Measurements from ENCODE around the gene ZBED4. TPM values are rescaled to one million over a fixed set of nuclear protein-coding genes. Genes with fewer than 3 reads are reported as not detected.

ZBED4 gene
- total and polyA plus RNA-seq, 2 experiments from 2014 or later = 8.5 to 31.9 TPM

GRCh38 chr22:49906799-49907290 is 53.2 kb downstream of the ZBED4 start (continued):
- TF ChIP-seq, protein P1, sequence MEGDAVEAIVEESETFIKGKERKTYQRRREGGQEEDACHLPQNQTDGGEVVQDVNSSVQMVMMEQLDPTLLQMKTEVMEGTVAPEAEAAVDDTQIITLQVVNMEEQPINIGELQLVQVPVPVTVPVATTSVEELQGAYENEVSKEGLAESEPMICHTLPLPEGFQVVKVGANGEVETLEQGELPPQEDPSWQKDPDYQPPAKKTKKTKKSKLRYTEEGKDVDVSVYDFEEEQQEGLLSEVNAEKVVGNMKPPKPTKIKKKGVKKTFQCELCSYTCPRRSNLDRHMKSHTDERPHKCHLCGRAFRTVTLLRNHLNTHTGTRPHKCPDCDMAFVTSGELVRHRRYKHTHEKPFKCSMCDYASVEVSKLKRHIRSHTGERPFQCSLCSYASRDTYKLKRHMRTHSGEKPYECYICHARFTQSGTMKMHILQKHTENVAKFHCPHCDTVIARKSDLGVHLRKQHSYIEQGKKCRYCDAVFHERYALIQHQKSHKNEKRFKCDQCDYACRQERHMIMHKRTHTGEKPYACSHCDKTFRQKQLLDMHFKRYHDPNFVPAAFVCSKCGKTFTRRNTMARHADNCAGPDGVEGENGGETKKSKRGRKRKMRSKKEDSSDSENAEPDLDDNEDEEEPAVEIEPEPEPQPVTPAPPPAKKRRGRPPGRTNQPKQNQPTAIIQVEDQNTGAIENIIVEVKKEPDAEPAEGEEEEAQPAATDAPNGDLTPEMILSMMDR (conservative IDR thresholded peaks at IDR 0.05; ENCODE audit: low read depth in 2 of 2) = no peak
- TF ChIP-seq NANOG (IDR thresholded peaks at IDR 0.05; ENCODE audit: borderline replicate concordance) (no peak), EZH2 (IDR thresholded peaks at IDR 0.05; ENCODE audit: low read depth, unreplicated experiment) (no peak), EZH2phosphoT487 (IDR thresholded peaks at IDR 0.05; ENCODE audit: unreplicated experiment) (no peak)
- TF ChIP-seq, protein P2, sequence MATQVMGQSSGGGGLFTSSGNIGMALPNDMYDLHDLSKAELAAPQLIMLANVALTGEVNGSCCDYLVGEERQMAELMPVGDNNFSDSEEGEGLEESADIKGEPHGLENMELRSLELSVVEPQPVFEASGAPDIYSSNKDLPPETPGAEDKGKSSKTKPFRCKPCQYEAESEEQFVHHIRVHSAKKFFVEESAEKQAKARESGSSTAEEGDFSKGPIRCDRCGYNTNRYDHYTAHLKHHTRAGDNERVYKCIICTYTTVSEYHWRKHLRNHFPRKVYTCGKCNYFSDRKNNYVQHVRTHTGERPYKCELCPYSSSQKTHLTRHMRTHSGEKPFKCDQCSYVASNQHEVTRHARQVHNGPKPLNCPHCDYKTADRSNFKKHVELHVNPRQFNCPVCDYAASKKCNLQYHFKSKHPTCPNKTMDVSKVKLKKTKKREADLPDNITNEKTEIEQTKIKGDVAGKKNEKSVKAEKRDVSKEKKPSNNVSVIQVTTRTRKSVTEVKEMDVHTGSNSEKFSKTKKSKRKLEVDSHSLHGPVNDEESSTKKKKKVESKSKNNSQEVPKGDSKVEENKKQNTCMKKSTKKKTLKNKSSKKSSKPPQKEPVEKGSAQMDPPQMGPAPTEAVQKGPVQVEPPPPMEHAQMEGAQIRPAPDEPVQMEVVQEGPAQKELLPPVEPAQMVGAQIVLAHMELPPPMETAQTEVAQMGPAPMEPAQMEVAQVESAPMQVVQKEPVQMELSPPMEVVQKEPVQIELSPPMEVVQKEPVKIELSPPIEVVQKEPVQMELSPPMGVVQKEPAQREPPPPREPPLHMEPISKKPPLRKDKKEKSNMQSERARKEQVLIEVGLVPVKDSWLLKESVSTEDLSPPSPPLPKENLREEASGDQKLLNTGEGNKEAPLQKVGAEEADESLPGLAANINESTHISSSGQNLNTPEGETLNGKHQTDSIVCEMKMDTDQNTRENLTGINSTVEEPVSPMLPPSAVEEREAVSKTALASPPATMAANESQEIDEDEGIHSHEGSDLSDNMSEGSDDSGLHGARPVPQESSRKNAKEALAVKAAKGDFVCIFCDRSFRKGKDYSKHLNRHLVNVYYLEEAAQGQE (IDR thresholded peaks at IDR 0.05; ENCODE audit: unreplicated experiment) = no peak

- no peaks in the 10 kb centered on the region for H3K79me2 ChIP-seq (replicated peaks; ENCODE audit: insufficient read depth)
- Mint-ChIP-seq H3K27me3 (ENCODE audit: insufficient read depth, low read depth, poor library complexity) (peaks cover 16% of the 10 kb centered on the region), H3K9me3 (no peaks in the 10 kb centered on the region)
Observed at GRCh38 chr22:49907807-49908206, 54.2 kb downstream of the ZBED4 start.

DNA sequence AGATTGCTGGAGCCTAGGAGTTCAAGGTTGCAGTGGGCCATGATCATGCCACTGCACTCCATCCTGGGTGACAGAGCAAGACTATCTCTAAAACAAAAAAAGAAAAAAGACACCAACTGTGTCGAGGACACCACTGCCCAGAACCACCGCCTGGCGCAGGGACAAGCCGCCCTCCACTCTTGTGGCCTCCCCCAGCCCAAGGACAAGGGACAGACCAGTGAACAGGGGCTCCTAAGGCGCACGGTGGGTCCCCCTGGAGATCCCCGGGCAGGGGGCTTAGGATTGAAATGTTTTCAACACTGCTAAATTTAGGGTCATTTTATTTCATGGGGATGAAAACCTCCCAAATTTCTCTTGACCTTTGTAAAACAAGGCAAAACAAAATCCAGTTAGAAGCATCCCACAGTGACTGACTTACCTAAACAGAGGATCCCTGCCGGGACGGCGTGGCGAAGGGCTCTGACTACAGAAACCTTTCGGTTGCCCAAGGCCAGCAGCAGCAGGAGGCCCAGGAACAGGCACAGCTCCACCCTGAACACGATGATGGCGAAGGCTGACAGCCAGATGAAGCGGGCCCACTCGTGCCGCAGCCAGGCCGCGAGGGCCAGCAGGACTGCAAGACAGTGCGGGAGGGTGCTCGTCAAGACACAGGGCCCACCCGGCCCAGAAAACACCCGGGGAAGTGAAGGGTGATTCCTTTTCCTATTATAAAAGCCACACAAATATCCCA is 56.0 kb downstream of the ZBED4 start:
- Mint-ChIP-seq H3K4me1 (no peaks in the 10 kb centered on the region), H3K36me3 (ENCODE audit: low read depth) (peaks cover 17% of the 10 kb centered on the region; the same call in 2 of the 3 replicates), H3K27me3 (ENCODE audit: insufficient read depth, low read depth, poor library complexity) (peaks cover 16% of the 10 kb centered on the region), H3K9me3 (no peaks in the 10 kb centered on the region), H3K27ac (no peak overlapping the region), H3K4me3 (no peak overlapping the region)
- Histone ChIP-seq H3K4me1 (ENCODE audit: insufficient read depth) (no peaks in the 10 kb centered on the region), H4K20me1 (replicated peaks; ENCODE audit: insufficient read depth) (no peaks in the 10 kb centered on the region), H3K27me3 (ENCODE audit: insufficient read depth) (no peaks in the 10 kb centered on the region), H3K4me3 (no peak overlapping the region), H3F3A (replicated peaks; ENCODE audit: low read depth) (no peaks in the 10 kb centered on the region), H2AFZ (no peak overlapping the region), H3K9me2 (ENCODE audit: insufficient read depth) (no peaks in the 10 kb centered on the region), H3K27ac (ENCODE audit: low read depth) (no peak overlapping the region), H3K79me2 (replicated peaks; ENCODE audit: insufficient read depth) (no peaks in the 10 kb centered on the region), H3K4me2 (no peak overlapping the region), H3K36me3 (ENCODE audit: insufficient read depth) (no peaks in the 10 kb centered on the region)
- no peak for DNase-seq (ENCODE audit: low spot score)
- no peak for ATAC-seq
- TF ChIP-seq, protein P2 (IDR thresholded peaks at IDR 0.05; ENCODE audit: unreplicated experiment) = no peak
- TF ChIP-seq, protein P1 (conservative IDR thresholded peaks at IDR 0.05; ENCODE audit: low read depth in 2 of 2) = no peak
- TF ChIP-seq EZH2phosphoT487 (IDR thresholded peaks at IDR 0.05; ENCODE audit: unreplicated experiment) = no peak

More at GRCh38 chr22:49907807-49908206, 54.2 kb downstream of the ZBED4 start:
- H3K4me3 Mint-ChIP-seq = no peak overlapping the region
- H3K36me3 ChIP-seq (ENCODE audit: insufficient read depth) = no peaks in the 10 kb centered on the region
- H3K27ac Mint-ChIP-seq = no peak overlapping the region
- no peaks in the 10 kb centered on the region for H3K4me1 ChIP-seq (ENCODE audit: insufficient read depth)
- H4K20me1 ChIP-seq (replicated peaks; ENCODE audit: insufficient read depth) = no peaks in the 10 kb centered on the region
- no peaks in the 10 kb centered on the region for H3K27me3 ChIP-seq (ENCODE audit: insufficient read depth)
- no peak for DNase-seq (ENCODE audit: low spot score)
- ATAC-seq = no peak
- H2AFZ ChIP-seq = no peak overlapping the region
- peaks cover 5% of the 10 kb centered on the region; the same call in 1 of the 2 replicates for H3F3A ChIP-seq (replicated peaks; ENCODE audit: low read depth)
- no peak overlapping the region for H3K27ac ChIP-seq (ENCODE audit: low read depth)
- no peak for TF ChIP-seq NANOG (IDR thresholded peaks at IDR 0.05; ENCODE audit: borderline replicate concordance)
- peaks cover 28% of the 10 kb centered on the region for H3K36me3 Mint-ChIP-seq (ENCODE audit: low read depth)
- no peaks in the 10 kb centered on the region for H3K4me1 Mint-ChIP-seq
- H3K9me2 ChIP-seq (ENCODE audit: insufficient read depth) = no peaks in the 10 kb centered on the region
- no peak overlapping the region for H3K4me2 ChIP-seq
- no peak overlapping the region for H3K4me3 ChIP-seq
